Measurements from ENCODE around the gene DNM2. TPM values are rescaled to one million over a fixed set of nuclear protein-coding genes. Genes with fewer than 3 reads are reported as not detected.

The DNM2 gene
- total and polyA plus RNA-seq, 7 donors, result 70.6 to 149 (median 122) TPM

DNA sequence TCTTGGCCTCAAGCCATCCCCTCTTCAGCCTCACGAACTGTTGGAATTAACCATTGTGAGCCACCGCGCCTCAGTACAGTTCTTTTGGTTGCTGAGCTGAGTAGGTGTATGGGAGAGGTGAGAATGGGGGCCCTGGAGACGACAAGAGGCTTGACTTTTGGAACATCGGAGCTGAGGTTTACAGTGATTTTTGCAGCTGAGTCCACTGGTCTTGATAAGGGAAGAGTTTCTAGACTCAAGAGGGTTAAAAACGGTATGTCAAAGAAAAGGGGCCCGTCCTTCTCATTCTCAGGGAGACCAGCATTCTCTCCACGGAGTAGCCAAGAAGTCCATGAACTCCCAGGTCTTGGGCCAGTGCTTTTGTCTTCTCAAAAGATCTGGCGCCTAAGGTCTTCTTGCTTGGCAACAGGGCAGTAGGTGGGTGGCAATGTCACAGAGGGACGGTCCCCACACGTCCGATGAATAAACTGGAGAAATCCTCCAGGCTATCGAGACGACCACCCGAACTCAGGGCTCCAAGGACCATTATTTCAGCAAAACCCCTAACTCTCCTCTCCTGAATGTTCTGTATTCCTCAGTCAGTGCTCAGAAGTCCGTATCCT, 23.1 kb upstream of the DNM2 start:
- Histone ChIP-seq H3K27ac (no peak overlapping the region), H3K9me3 (no peaks in the 10 kb centered on the region), H3K4me3 (no peak overlapping the region), H3K4me1 (peaks cover 6% of the 10 kb centered on the region), H3K27me3 (ENCODE audit: insufficient read depth in 3 of 3, low read length in 2 of 3) (no peaks in the 10 kb centered on the region), H3K36me3 (ENCODE audit: insufficient read depth in 1 of 2, low read depth in 1 of 2) (peaks cover 0 to 34% of the 10 kb centered on the region in 2 donors)
- ATAC-seq, result no peak
- no peak for DNase-seq
- intact Hi-C loops (cut with DNase I), result loop anchor here (5.0 kb wide), 1 partner anchor 38 kb away; no protein-coding TSS in a partner anchor
- 38 to 41% (median 40%) methylated on average over 16 of the region's 16 CpGs for WGBS, 3 donors
- TF ChIP-seq, protein P1, sequence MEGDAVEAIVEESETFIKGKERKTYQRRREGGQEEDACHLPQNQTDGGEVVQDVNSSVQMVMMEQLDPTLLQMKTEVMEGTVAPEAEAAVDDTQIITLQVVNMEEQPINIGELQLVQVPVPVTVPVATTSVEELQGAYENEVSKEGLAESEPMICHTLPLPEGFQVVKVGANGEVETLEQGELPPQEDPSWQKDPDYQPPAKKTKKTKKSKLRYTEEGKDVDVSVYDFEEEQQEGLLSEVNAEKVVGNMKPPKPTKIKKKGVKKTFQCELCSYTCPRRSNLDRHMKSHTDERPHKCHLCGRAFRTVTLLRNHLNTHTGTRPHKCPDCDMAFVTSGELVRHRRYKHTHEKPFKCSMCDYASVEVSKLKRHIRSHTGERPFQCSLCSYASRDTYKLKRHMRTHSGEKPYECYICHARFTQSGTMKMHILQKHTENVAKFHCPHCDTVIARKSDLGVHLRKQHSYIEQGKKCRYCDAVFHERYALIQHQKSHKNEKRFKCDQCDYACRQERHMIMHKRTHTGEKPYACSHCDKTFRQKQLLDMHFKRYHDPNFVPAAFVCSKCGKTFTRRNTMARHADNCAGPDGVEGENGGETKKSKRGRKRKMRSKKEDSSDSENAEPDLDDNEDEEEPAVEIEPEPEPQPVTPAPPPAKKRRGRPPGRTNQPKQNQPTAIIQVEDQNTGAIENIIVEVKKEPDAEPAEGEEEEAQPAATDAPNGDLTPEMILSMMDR (IDR thresholded peaks at IDR 0.05), result no peak

DNA sequence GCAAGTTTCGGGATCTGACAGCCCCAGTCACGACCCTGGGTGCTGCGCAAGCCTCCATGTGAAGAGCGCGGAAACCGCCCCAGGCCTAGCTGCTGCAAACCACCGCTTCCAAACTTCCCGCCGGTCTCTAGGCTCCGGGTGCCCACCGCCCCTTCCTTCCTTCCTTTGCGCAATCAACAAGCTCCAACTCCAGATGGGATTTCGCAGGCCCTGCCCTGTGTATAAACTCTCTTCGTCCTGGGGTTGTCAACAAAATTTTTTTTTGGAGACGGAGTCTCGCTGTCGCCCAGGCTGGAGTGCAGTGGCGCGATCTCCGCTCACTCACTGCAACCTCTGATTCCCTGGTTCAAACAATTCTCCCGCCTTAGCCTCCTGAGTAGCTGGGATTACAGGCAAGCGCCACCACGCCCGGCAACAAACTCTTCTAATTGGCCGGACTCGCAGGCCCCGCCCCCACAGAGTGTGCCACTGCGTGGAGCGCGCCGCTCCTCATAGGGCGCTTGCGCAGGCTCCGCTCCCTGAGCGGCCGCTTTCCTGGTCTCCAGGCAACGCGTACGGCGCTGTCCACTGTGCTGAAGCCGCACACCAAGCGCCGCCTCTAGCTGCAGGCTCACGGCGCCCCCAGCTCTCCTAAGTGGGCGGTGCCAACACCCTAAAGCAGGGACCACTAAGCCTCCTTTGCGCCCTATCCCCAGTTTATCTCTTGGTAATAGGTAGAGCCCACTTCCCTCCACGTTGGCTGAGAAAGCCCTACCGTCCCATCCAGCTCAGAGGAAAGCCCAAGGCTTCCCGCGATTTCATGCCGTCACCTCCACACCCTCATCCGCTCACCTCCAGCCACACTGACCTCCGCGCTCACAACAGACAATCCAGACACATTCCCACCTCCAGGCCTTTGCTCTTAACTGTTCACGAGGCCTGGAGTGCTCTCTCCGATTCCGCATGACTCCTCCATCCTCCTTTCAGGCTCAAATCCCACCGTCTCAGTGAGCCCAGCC, 22.2 kb upstream of the DNM2 start:
- DNase-seq (peak; percentile 95), ATAC-seq (peak; percentile 98 to 99 (median 98))
- intact Hi-C loops (cut with DNase I), result loop anchor here (5.0 kb wide), 1 partner anchor 38 kb away; no protein-coding TSS in a partner anchor
- no peaks in the 10 kb centered on the region for H3K27me3 ChIP-seq (ENCODE audit: insufficient read depth in 3 of 3, low read length in 2 of 3)
- H3K4me3 ChIP-seq, result peak overlapping the region; percentile 45
- no peak overlapping the region for H3K27ac ChIP-seq
- H3K4me1 ChIP-seq, result peaks cover 8% of the 10 kb centered on the region
- peaks cover 0 to 26% of the 10 kb centered on the region in 2 donors for H3K36me3 ChIP-seq (ENCODE audit: insufficient read depth in 1 of 2, low read depth in 1 of 2)
- no peaks in the 10 kb centered on the region for H3K9me3 ChIP-seq
- 8 to 12% (median 10%) methylated on average over 50 to 59 of the region's 59 CpGs for WGBS, 3 donors
- TF ChIP-seq, protein P1 (IDR thresholded peaks at IDR 0.05), result no peak

DNA sequence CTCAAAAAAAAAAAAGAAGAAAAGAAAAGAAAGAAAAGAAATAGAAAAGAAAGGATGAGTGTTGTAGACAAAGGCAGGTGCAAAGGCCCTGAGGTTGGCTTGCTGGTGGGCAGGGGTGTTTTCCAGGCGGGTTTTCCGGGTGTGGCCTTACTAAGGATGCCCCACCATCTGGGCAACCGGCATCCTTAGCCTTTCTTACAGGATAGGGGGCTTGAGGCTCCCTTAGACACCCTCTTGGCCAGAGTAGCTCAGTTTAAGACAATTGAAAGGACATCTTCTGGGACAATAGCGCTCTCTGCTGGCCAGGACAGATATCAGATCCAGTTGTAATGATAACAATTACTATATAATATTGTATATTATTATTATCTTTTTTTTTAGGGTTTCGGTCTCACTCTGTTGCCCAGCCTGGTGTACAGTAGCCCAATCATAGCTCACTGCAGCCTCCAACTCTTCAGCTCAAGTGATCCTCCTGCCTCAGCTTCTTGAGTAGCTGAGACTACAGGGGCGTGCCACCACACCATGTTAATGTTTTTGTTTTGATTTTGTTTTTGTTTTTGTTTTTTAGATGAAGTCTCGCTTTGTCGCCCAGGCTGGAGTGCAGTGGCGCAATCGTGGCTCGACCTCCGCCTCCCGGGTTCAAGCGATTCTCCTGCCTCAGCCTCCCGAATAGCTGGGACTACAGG, 18.1 kb upstream of the DNM2 start:
- intact Hi-C loops (cut with DNase I), result loop anchor here (5.0 kb wide), 1 partner anchor 42 kb away; no protein-coding TSS in a partner anchor

DNA sequence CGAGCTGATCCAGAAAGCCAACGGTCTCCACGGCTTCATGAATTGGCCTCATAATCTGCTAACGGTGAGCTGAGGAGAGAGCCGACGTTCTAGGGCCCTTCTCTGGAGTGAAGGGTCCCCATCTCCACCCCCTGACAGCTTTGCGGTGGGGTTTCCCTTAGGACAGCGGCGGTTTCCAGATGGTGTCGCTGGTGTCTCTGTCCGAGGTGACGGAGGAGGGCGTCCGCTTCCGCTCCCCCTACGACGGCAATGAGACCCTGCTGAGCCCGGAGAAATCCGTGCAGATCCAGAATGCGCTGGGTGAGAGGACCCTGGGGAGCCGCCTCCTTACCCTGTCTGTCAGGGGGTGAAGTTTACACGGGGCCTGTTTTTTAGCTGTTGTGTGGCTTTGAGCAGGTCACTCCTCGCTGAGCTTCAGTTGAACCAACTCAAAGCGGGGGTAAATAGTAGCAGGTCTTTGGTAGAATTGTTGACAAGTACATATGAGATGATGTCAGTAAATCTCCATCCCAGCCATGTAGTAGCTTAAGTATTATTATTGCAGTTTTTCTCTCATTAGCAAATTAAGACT, 15.8 kb upstream of the DNM2 start:
- 13% methylated on average over 24 of the region's 24 CpGs for WGBS, 3 donors
- no peaks in the 10 kb centered on the region for H3K9me3 ChIP-seq
- H3K36me3 ChIP-seq (ENCODE audit: insufficient read depth in 1 of 2, low read depth in 1 of 2), result peaks cover 0 to 29% of the 10 kb centered on the region in 2 donors
- intact Hi-C loops (cut with DNase I), result no loop called here
- H3K4me1 ChIP-seq, result peaks cover 11% of the 10 kb centered on the region
- no peaks in the 10 kb centered on the region for H3K27me3 ChIP-seq (ENCODE audit: insufficient read depth in 3 of 3, low read length in 2 of 3)
- H3K27ac ChIP-seq, result peak overlapping the region; percentile 82
- DNase-seq (no peak), ATAC-seq (peak in 3 of 4 donors; percentile 18 to 26 (median 24))
- TF ChIP-seq, protein P1 (IDR thresholded peaks at IDR 0.05), result no peak
- peak overlapping the region; percentile 96 for H3K4me3 ChIP-seq

More for the DNA sequence above, 18.1 kb upstream of the DNM2 start:
- TF ChIP-seq, protein P1 (IDR thresholded peaks at IDR 0.05), result peak; percentile 37
- no peaks in the 10 kb centered on the region for H3K27me3 ChIP-seq (ENCODE audit: insufficient read depth in 3 of 3, low read length in 2 of 3)
- H3K36me3 ChIP-seq (ENCODE audit: insufficient read depth in 1 of 2, low read depth in 1 of 2), result peaks cover 0 to 17% of the 10 kb centered on the region in 2 donors
- peaks cover 17% of the 10 kb centered on the region for H3K4me1 ChIP-seq
- H3K4me3 ChIP-seq, result no peak overlapping the region
- DNase-seq (no peak), ATAC-seq (no peak)
- WGBS, 3 donors, result 45 to 49% (median 46%) methylated on average over 15 of the region's 15 CpGs
- no peak overlapping the region for H3K27ac ChIP-seq
- H3K9me3 ChIP-seq, result no peaks in the 10 kb centered on the region
